A549 (cell line): ENCODE measurements around the gene LMNTD1. TPM values are rescaled to one million over a fixed set of nuclear protein-coding genes. Genes with fewer than 3 reads are reported as not detected.
"Not testable (repeated sequence)": the region's sequence is repeated elsewhere in the genome, so short reads cannot be mapped to it uniquely, and the experiment has no call there.

Experiments used
- ATAC-seq, 2 experiments: fragments of 200-7000 bp in 1 of 2; fragments of >200 bp in 1 of 2; cut with Nextera tagmentation in 1 of 2; cut with Tn5 transposase in 1 of 2; 3 replicates each; pipeline versions ENCODE4 v1.8.0 to v1.9.1; 2018 to 2020; ENCODE audit warnings: mild to moderate bottlenecking in 1 of 2, moderate library complexity in 1 of 2
- CTCF ChIA-PET: fragments of 300-600 bp; sonication (Branson Sonifier 250); formaldehyde crosslinking; extraction: SDS; loops from one replicate; lab custom pipeline; 2021; ENCODE audit warnings: antibody characterized with exemption, inconsistent platforms; lab: Yijun Ruan, JAX
- POLR2A ChIA-PET: fragments of 350-600 bp; formaldehyde crosslinking; extraction: SDS; loops from one replicate; lab custom pipeline; 2021; ENCODE audit warnings: antibody characterized with exemption, inconsistent platforms; lab: Yijun Ruan, JAX
- DNase-seq, 2 experiments: peaks; one replicate each; pipeline versions ENCODE4 v3.0.0 to v3.0.0-alpha.2; 2011 to 2016; ENCODE audit warnings: low read depth in 1 of 2, low spot score in 1 of 2
- FAIRE-seq: peaks from 2 replicates; lab custom pipeline; 2011; peaks lifted over from hg19 to GRCh38; lab: Jason Lieb, UNC
- H3K27ac ChIP-seq, 2 experiments: fragments of >200 bp; sonication (Bioruptor Twin); formaldehyde crosslinking; 3 replicates each; pipeline ENCODE4 v1.5.1; 2016 to 2017
- H3K4me1 ChIP-seq: fragments of >200 bp; sonication (Bioruptor Twin); formaldehyde crosslinking; 3 replicates; pipeline ENCODE4 v1.6.1; 2016
- H3K4me2 ChIP-seq: fragments of >200 bp; sonication (Bioruptor Twin); formaldehyde crosslinking; 3 replicates; pipeline ENCODE4 v1.6.1; 2016
- H3K4me3 ChIP-seq: fragments of >200 bp; sonication (Bioruptor Twin); formaldehyde crosslinking; 3 replicates; pipeline ENCODE4 v1.5.1; 2016
- H3K9me3 ChIP-seq: fragments of >200 bp; sonication (Bioruptor Twin); formaldehyde crosslinking; 3 replicates; pipeline ENCODE4 v1.6.1; 2016
- CEBPB ChIP-seq, 2 experiments: fragments of >200 bp in 1 of 2; sonication (Bioruptor Twin) in 1 of 2; formaldehyde crosslinking in 1 of 2; IDR thresholded peaks; 2 replicates each; pipeline ENCODE4 v1.6.1; 2012 to 2016
- EP300 ChIP-seq, 2 experiments: fragments of >200 bp; sonication (Bioruptor Twin); formaldehyde crosslinking; IDR thresholded peaks; 2 replicates in 1 of 2; 3 replicates in 1 of 2; pipeline ENCODE4 v1.6.1; 2016 to 2017
- FOSL2 ChIP-seq, 2 experiments: fragments of 450-650 bp in 1 of 2; fragments of >200 bp in 1 of 2; sonication (Bioruptor Twin) in 1 of 2; formaldehyde crosslinking; IDR thresholded peaks; 2 replicates each; pipeline versions ENCODE4 v1.5.0 to v1.6.1; 2016 to 2020; ENCODE audit warnings: mild to moderate bottlenecking in 1 of 2, moderate library complexity in 1 of 2
- HOXA7 ChIP-seq: fragments of 250-450 bp; sonication (Bioruptor Pico); IDR thresholded peaks from 2 replicates; pipeline ENCODE4 v1.5.0; 2020; ENCODE audit warnings: mild to moderate bottlenecking, moderate library complexity
- HOXB13 ChIP-seq: fragments of 250-450 bp; sonication (Bioruptor Pico); IDR thresholded peaks from 2 replicates; pipeline ENCODE4 v1.5.0; 2020; ENCODE audit warnings: low read depth, mild to moderate bottlenecking, moderate library complexity
- PHF8 ChIP-seq: fragments of 200-600 bp; sonication (generic); IDR thresholded peaks from 2 replicates; pipeline ENCODE4 v1.6.1; 2016; ENCODE audit warnings: low read depth, mild to moderate bottlenecking, antibody characterized with exemption, moderate library complexity, borderline replicate concordance
- SMC3 ChIP-seq: fragments of >200 bp; sonication (Bioruptor Twin); formaldehyde crosslinking; IDR thresholded peaks from 3 replicates; pipeline ENCODE4 v1.6.1; 2018; ENCODE audit warnings: inconsistent platforms
- WGBS: methylation state at CpG from one replicate; pipeline ENCODE4 v1.1.6; 2017; ENCODE audit errors: missing lambda C conversion rate; 5-methylcytosine and 5-hydroxymethylcytosine counted together
- polyA plus RNA-seq, 4 experiments: library from polyadenylated mRNA; depleted of rRNA in 3 of 4; stranded (reverse); fragments of >200 nt; fragmentation: RNase III in 1 of 4; extraction: RNeasy Plus Mini Kit Qiagen cat#74134 plus additional on column Dnase treatment in 1 of 4; gene quantifications; 2 replicates in 3 of 4; 3 replicates in 1 of 4; pipeline ENCODE4 v1.2.3, GENCODE V29; 2011 to 2017
- small RNA-seq, 6 experiments: library from RNA; depleted of rRNA; stranded (forward); fragments of <200 nt; gene quantifications; one replicate each; pipeline ENCODE3, GENCODE V24; 2012

Gene LMNTD1
- polyA plus RNA-seq, 2 of the 4 experiments (the other 2 are of a cell fraction), result not detected

- no peak for TF ChIP-seq CEBPB (IDR thresholded peaks at IDR 0.05)
- TF ChIP-seq SMC3, result no peak
- TF ChIP-seq PHF8, result no peak
- no peak for TF ChIP-seq EP300 (IDR thresholded peaks at IDR 0.05)
- TF ChIP-seq HOXB13 (CRISPR knock-in tag), result no peak
Measured at GRCh38 chr12:25433024-25433423, 120.1 kb downstream of the LMNTD1 start (continued).

- POLR2A ChIA-PET, result no interaction called here
- CTCF ChIA-PET, result interaction anchor here (1.2 kb wide), 1 partner anchor 10 kb away, joined by 5 read pairs; no protein-coding TSS in a partner anchor
- WGBS, result 31% methylated on average over 2 of the region's 2 CpGs
- peak; percentile 54 for FAIRE-seq
- H3K4me1 ChIP-seq, result peaks cover 12% of the 10 kb centered on the region
- ATAC-seq, result 0 out of 6 replicates have a peak, but pooled peaks of 1 of the 2 experiments have one; percentile 28
- H3K27ac ChIP-seq, result no peak overlapping the region
- DNase-seq, result no peak
- no peak overlapping the region for H3K4me3 ChIP-seq
- no peaks in the 10 kb centered on the region for H3K9me3 ChIP-seq
- TF ChIP-seq FOSL2 (IDR thresholded peaks at IDR 0.05) (no peak), FOSL2 (CRISPR knock-in tag; IDR thresholded peaks at IDR 0.05) (peak; percentile 49; the same call in 1 of the 2 replicates), HOXA7 (CRISPR knock-in tag) (no peak)
- TF ChIP-seq, all 56 proteins: peak for 1
- no peak overlapping the region for H3K4me2 ChIP-seq
Measured at GRCh38 chr12:25427337-25428249, 125.5 kb downstream of the LMNTD1 start.

- ATAC-seq, H3K9me3 ChIP-seq, H3K4me2 ChIP-seq, H3K4me3 ChIP-seq, H3K27ac ChIP-seq, DNase-seq, FAIRE-seq, H3K4me1 ChIP-seq: not testable (repeated sequence)
- ChIA-PET CTCF (interaction anchor here (5.1 kb wide), 1 partner anchor 8 kb away, joined by 39 read pairs; no protein-coding TSS in a partner anchor), POLR2A (interaction anchor here (0.7 kb wide), 1 partner anchor 1298 kb away, joined by 5 read pairs; no protein-coding TSS in a partner anchor)
- WGBS, result 86% methylated on average over 6 of the region's 6 CpGs
Measured at GRCh38 chr12:25426821-25427220, 126.3 kb downstream of the LMNTD1 start.

Small RNA genes lying within 50 kb of the gene (small RNA-seq; reads per million reads assigned to genes)
- 0 reads per million in 6 experiments for gene TUBB4BP1
